Natural killer cell (primary cell): ENCODE results near the gene FILIP1L. TPM values are rescaled to one million over a fixed set of nuclear protein-coding genes. Genes with fewer than 3 reads are reported as not detected.

ENCODE experiments used
- ATAC-seq, 3 donors: fragments of 150-1000 bp in 2 of 3; fragments of 200-7000 bp in 1 of 3; cut with Tn5 transposase; 1 replicate in 1 of 3; 2 replicates in 2 of 3; pipeline ENCODE4 v1.10.0; 2021; ENCODE audit warnings: mild to moderate bottlenecking in 2 of 3, moderate library complexity in 2 of 3
- DNase-seq, 2 donors: peaks; one replicate each; pipeline versions ENCODE4 v3.0.0 to v3.0.0-alpha.2; 2013 to 2021; ENCODE audit warnings: mixed read lengths in 1 of 2
- H3K27ac ChIP-seq: one replicate; pipeline ENCODE4 v1.5.1; 2013; ENCODE audit warnings: mild to moderate bottlenecking, low read length
- H3K27me3 ChIP-seq: one replicate; pipeline ENCODE4 v1.6.1; 2013; ENCODE audit warnings: low read length; ENCODE audit not compliant: control insufficient read depth, insufficient read depth
- H3K36me3 ChIP-seq: one replicate; pipeline ENCODE4 v1.6.1; 2013; ENCODE audit warnings: low read length; ENCODE audit not compliant: control insufficient read depth, insufficient read depth
- H3K4me1 ChIP-seq: one replicate; pipeline ENCODE4 v1.6.1; 2013; ENCODE audit warnings: low read length; ENCODE audit not compliant: control insufficient read depth, insufficient read depth
- H3K4me3 ChIP-seq: one replicate; pipeline ENCODE4 v1.5.1; 2013; ENCODE audit warnings: low read length
- H3K9me3 ChIP-seq: one replicate; pipeline ENCODE4 v1.6.1; 2013; ENCODE audit warnings: low read length; ENCODE audit not compliant: control insufficient read depth, insufficient read depth
- H3K27ac Mint-ChIP-seq, 2 donors: one replicate each; pipeline ENCODE4 v1.8.0; 2022; ENCODE audit warnings: mild to moderate bottlenecking in 2 of 2, mixed read lengths in 2 of 2, moderate library complexity in 1 of 2
- H3K27me3 Mint-ChIP-seq, 2 donors: one replicate each; pipeline ENCODE4 v1.8.0; 2022; ENCODE audit warnings: low read depth in 2 of 2, mixed read lengths in 2 of 2
- H3K36me3 Mint-ChIP-seq: one replicate; pipeline ENCODE4 v1.8.0; 2022; ENCODE audit warnings: mixed read lengths
- H3K4me1 Mint-ChIP-seq, 2 donors: one replicate each; pipeline ENCODE4 v1.8.0; 2022; ENCODE audit warnings: mixed read lengths in 2 of 2
- H3K4me3 Mint-ChIP-seq: one replicate; pipeline ENCODE4 v1.8.0; 2022; ENCODE audit warnings: mild to moderate bottlenecking, moderate library complexity, mixed read lengths
- H3K9me3 Mint-ChIP-seq, 2 donors: one replicate each; pipeline ENCODE4 v1.8.0; 2022; ENCODE audit warnings: mixed read lengths in 2 of 2
- WGBS: methylation state at CpG from one replicate; pipeline ENCODE4 v1.1.7; 2013; ENCODE audit warnings: missing lambda C conversion rate; ENCODE audit not compliant: insufficient coverage; 5-methylcytosine and 5-hydroxymethylcytosine counted together
- intact Hi-C: fragments of 100-400 bp; cut with micrococcal nuclease; formaldehyde crosslinking; loops from one replicate; pipeline ENCODE4 v1.14.2; 2022
- total RNA-seq, 4 donors: library from RNA; stranded (reverse); fragments of 120-200 nt in 1 of 4; gene quantifications; one replicate each; pipeline versions ENCODE4 v1.2.3 to v1.2.4, GENCODE V29; 2013 to 2022
- TF ChIP-seq, protein P1 (sequence below): fragments of 200-600 bp; IDR thresholded peaks from one replicate; pipeline ENCODE4 v1.8.0; 2022; ENCODE audit warnings: antibody characterized with exemption

Gene FILIP1L
- total RNA-seq, 3 donors from 2014 or later (not counting 1 experiment from before 2014, with no cell fraction given), result 0.12 TPM; not detected in 2

DNA sequence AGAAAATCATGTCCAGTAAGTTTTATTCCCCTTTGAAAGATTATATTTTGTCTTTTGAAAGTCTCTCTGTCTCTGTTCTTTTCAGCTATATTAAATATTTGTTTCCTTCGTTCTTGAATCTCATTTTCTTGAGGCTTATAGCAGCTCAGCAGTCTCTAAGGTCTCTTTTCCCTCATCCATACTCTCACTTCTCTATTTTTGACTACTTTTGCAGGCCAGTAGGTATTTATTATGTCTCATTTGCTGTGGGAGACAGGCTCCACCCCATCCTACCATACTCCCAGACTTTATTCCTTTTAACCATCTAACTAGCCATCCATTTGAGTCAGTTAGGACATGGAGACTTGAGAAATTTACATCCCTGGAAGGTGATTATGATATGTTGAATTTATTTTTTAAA is 71.0 kb downstream of the FILIP1L start:
- no peaks in the 10 kb centered on the region for H3K27me3 ChIP-seq
- Mint-ChIP-seq H3K4me1 (peaks cover 11 to 13% of the 10 kb centered on the region in 2 donors), H3K27ac (no peak overlapping the region), H3K9me3 (no peaks in the 10 kb centered on the region), H3K4me3 (no peak overlapping the region), H3K27me3 (no peaks in the 10 kb centered on the region), H3K36me3 (no peaks in the 10 kb centered on the region)
- intact Hi-C loops, result no loop called here
- 100% methylated on average over 1 of the region's 1 CpG for WGBS
- H3K27ac ChIP-seq, result no peak overlapping the region
- ATAC-seq (no peak), DNase-seq (no peak)
- H3K36me3 ChIP-seq, result no peaks in the 10 kb centered on the region
- no peaks in the 10 kb centered on the region for H3K9me3 ChIP-seq
- TF ChIP-seq, protein P1, sequence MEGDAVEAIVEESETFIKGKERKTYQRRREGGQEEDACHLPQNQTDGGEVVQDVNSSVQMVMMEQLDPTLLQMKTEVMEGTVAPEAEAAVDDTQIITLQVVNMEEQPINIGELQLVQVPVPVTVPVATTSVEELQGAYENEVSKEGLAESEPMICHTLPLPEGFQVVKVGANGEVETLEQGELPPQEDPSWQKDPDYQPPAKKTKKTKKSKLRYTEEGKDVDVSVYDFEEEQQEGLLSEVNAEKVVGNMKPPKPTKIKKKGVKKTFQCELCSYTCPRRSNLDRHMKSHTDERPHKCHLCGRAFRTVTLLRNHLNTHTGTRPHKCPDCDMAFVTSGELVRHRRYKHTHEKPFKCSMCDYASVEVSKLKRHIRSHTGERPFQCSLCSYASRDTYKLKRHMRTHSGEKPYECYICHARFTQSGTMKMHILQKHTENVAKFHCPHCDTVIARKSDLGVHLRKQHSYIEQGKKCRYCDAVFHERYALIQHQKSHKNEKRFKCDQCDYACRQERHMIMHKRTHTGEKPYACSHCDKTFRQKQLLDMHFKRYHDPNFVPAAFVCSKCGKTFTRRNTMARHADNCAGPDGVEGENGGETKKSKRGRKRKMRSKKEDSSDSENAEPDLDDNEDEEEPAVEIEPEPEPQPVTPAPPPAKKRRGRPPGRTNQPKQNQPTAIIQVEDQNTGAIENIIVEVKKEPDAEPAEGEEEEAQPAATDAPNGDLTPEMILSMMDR, result no peak
- no peak overlapping the region for H3K4me3 ChIP-seq
- peaks cover 8% of the 10 kb centered on the region for H3K4me1 ChIP-seq

DNA sequence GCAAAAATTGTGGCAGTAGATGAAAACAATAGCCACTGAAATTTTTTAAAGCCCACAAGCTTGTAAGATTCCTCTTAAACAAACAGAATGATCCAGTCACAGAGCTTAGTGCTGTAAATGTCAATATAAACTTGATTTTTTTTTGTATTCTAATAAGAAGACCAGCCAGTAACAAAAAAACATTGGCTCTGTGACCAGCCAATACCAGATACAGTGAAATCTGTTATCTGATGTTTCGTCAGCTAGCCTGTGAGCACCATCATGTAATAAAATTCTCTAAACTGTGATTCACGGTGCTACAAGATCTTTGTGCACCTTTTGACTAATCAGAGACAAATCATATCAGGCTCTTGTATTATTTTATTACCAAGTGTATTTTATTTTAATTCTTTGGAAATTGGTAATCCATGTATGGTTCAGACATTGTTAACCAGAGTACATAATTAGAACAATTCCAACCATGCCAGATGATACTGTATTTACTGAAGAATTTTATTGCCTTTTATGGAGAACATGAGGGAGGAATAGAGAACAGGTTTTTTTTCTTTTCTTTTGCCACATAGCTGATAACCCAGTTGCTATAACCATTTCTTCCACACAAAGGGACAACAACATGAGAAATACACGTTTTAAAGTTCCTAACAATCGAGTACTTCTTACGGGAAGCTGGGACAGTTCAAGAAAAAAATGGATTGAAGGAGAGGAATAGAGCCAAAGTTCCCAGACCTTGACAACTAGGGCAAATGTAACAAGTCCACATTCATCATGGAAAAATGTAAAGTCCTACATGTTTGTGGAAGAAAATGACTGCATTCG is 71.9 kb downstream of the FILIP1L start:
- Mint-ChIP-seq H3K27me3 (no peaks in the 10 kb centered on the region), H3K4me1 (peaks cover 2 to 4% of the 10 kb centered on the region in 2 donors), H3K27ac (no peak overlapping the region), H3K9me3 (no peaks in the 10 kb centered on the region), H3K36me3 (no peaks in the 10 kb centered on the region), H3K4me3 (no peak overlapping the region)
- intact Hi-C loops, result no loop called here
- ATAC-seq, result no peak
- Histone ChIP-seq H3K27me3 (no peaks in the 10 kb centered on the region), H3K27ac (no peak overlapping the region), H3K4me3 (no peak overlapping the region), H3K36me3 (no peaks in the 10 kb centered on the region), H3K9me3 (no peaks in the 10 kb centered on the region), H3K4me1 (no peaks in the 10 kb centered on the region)
- 97% methylated on average over 6 of the region's 6 CpGs for WGBS
- TF ChIP-seq, protein P1, result no peak
- no peak for DNase-seq

DNA sequence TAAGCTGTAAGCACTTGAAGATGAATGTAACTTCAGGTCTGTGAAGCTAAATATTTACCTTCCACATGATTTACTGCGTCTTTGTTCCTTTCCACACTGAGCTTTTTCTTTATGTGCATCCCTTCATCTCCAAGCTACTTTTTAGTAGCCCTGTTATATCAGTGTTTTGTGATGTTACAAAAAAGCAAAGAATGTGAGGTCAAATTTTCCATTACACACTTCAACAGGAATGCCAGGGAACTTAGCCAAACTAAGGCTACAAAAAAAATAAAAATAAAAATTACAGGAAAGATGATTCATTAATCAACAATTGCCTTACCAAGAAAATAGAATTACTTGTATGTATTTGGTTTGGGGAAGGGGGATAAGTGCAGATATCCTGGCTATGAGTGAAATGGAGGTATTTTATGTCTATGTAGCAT is 73.0 kb downstream of the FILIP1L start:
- no peak for DNase-seq
- no peaks in the 10 kb centered on the region for H3K9me3 ChIP-seq
- ATAC-seq, result no peak
- no peak overlapping the region for H3K4me3 ChIP-seq
- TF ChIP-seq, protein P1, result no peak
- no peak overlapping the region for H3K27ac ChIP-seq
- H3K4me1 ChIP-seq, result no peaks in the 10 kb centered on the region
- H3K27ac Mint-ChIP-seq, result no peak overlapping the region
- no peaks in the 10 kb centered on the region for H3K9me3 Mint-ChIP-seq
- H3K36me3 Mint-ChIP-seq, result no peaks in the 10 kb centered on the region
- H3K4me3 Mint-ChIP-seq, result no peak overlapping the region
- intact Hi-C loops, result no loop called here
- H3K27me3 ChIP-seq, result no peaks in the 10 kb centered on the region
- no peaks in the 10 kb centered on the region for H3K36me3 ChIP-seq
- no peaks in the 10 kb centered on the region for H3K4me1 Mint-ChIP-seq
- WGBS, result 100% methylated on average over 1 of the region's 1 CpG
- H3K27me3 Mint-ChIP-seq, result no peaks in the 10 kb centered on the region
